HG02678 (cell line): ENCODE measurements around the gene DTD2.
A peak's percentile ranks its signal among the peaks of the same experiment; 100 is the strongest.
"Not testable (repeated sequence)": the region's sequence is repeated elsewhere in the genome, so short reads cannot be mapped to it uniquely, and the experiment has no call there.

Source experiments
- ATAC-seq: cut with Tn5 transposase; IDR thresholded peaks from one replicate; pipeline ENCODE4 v1.9.1; 2021; ENCODE audit warnings: mild to moderate bottlenecking, moderate library complexity; ENCODE audit not compliant: unreplicated experiment

The DTD2 gene

DNA sequence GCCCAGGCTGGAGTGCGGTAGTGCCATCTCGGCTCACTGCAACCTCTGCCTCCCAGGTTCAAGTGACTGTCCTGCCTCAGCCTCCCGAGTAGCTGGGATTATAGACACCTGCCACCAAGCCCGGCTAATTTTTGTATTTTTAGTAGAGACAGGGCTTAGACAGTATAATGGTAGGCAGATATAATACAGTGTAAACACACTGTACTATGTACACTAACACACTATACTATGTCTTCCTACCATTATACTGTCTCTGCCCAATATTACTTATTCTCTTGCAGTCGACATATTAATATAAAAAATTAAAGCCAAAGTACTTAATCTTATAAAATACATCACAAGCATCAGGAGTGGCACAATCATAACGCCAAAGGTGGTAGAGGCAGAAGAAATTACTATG, 15.0 kb downstream of the DTD2 start:
- no peak for ATAC-seq

DNA sequence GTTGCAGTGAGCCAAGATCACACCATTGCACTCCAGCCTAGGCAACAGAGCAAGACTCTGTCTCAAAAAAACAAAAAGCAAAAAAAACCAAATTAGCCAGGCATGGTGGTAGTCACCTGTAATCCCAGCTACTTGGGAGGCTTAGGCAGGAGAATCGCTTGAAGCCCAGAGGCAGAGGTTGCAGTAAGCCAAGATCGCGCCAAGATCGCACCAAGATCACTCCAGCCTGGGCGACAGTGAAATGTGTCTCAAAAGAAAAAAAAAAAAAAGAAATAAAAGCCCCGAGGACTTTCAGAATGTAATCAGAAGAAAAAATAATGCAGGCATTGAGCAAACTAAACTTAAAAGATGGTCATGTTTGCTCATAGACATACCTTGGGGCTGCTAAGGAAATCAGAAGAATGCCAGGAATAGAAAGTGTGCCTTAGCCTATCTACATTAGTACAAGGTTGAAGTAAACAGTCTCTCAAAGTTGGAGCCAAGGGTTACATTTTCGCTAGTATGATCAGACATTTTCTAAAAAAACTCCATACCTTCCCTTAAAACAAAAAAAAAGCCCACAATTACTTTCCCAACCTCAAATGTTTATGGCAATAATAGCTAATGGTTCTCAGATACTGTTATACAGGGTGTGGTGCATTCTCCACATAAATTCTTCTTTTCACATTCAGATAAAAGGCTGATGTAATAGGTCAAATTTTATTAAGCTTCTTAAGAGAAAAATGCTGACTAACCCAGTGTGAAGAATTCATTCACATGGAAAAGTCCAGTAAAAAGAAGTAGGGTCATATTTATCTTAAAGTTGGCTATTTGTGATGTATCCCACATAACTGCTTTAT, 15.8 kb downstream of the DTD2 start:
- ATAC-seq: no peak

DNA sequence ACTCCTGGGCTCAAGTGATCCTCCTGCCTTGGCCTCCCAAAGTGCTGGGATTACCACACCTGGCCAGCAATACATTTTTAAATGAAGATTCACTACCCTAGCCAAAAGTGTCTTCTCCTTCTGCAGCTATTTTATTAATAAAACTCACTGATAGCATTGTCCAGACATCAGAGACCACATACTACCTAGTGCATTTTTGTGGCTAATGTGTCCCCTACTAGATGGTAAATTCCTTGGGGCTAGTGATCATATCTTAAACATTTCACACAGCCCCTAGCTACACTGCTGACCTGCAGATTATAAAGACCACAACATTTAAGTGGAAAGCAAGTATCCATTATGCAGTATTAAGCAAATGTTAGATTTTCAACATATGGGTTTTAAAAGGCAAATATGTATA, 17.0 kb downstream of the DTD2 start:
- ATAC-seq: no peak

DNA sequence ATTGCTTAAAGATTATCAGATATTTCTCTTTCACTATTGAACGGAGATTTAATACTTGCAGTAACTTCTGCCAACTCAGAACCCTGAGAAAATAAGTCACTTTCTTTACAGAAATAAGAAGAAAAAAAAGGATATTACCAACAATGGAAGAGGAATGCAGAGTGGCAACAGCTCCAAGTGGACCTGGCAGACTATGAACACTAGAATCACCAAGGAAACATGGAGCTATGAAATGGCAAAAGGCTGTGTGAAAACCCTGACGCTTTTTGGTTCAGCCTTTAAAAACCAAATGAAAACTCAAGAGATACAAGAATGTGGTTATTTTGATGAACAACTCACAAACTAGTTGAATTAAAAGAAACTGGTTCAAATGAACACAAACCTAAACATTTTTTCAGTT, 17.7 kb downstream of the DTD2 start:
- ATAC-seq: no peak

DNA sequence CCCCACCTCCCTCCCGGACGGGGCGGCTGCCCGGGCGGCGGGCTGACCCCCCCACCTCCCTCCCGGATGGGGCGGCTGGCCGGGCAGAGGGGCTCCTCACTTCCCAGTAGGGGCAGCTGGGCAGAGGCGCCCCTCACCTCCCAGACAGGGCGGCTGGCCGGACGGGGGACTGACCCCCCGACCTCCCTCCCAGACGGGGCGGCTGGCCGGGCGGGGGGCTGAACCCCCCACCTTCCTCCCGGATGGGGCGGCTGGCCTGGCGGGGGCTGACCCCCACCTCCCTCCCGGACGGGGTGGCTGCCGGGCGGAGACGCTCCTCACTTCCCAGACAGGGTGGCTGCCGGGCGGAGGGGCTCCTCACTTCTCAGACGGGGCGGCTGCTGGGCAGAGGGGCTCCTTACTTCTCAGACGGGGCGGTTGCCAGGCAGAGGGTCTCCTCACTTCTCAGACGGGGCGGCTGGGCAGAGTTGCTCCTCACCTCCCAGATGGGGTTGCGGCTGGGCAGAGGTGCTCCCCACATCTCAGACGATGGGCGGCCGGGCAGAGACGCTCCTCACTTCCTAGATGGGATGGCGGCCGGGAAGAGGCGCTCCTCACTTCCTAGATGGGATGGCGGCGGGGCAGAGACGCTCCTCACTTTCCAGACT, 20.1 kb downstream of the DTD2 start:
- not testable (repeated sequence) for ATAC-seq

DNA sequence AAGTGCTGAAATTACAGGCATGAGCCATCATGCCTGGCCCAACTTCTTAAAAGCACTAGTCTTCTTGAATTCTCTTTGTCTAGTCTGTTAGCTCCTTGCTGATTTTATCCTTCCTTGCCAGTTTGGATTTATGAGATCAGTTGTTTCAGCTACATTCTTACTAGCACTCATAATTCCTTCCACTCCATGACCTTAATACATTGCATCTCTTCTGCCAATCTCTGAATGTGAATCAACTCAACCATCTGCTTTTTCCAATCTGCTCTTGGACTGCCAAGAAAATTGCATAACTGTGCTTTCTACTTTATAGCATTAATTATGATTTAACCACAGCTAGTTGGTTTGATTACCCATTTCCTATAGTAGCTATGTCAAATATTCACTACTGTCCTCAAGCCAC, 22.0 kb downstream of the DTD2 start:
- ATAC-seq: no peak

DNA sequence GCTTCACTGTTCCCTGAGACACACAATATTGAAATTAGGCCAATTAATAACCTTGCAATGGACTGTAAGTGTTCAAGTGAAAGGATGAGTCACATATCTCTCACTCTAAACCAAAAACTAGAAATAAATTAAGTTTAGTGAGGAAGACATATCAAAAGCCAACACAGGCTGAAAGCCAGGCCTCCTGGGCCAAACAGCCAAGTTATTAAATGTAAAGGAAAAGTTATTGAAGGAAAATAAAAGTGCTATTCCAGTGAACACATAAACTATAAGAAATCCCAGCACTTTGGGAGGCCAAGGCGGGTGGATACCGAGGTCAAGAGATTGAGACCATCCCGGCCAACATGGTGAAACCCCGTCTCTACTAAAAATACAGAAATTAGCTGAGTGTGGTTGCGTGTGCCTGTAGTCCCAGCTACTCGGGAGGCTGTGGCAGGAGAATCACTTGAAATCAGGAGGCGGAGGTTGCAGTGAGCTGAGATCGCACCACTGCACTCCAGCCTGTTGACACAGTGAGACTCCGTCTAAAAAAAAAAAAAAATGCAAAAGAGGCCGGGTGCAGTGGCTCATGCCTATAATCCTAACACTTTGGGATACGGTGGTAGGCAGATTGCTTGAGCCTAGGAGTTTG, 26.6 kb downstream of the DTD2 start:
- no peak for ATAC-seq

DNA sequence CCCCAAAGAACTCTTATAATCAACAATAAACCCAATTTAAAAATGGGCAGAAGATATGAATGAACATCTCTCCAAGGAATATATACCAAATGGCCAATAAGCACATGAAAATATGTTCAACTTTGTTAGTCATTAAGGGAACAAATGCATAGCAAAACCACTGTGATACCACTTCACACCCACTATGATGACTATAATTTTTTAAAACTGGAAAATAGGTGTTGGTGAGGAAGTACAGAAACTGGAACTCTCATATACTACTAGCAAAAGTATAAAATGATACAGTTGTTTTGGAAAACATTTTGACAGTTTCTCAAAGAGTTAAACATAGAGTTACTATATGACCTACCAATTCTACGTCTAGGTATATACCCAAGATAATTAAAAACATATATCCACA, 27.5 kb downstream of the DTD2 start:
- ATAC-seq: no peak

DNA sequence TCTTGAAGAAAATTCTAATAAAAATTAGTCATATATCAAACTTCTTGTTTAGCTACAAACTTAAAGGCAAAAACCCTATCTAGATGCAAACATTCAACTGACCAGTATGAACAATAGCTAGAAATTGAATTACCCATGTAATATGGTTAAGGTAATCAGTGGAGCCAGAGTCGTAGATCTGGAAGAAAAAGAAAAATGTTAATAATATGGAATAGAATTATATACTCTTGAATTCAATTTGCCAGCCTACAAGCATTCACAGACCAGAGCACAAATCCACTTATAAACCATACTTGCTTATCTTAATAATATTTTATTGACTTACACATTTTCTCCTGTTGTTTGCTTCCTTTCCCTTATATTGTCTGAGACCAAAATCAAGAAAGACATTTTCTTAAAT, 29.3 kb downstream of the DTD2 start:
- no peak for ATAC-seq

DNA sequence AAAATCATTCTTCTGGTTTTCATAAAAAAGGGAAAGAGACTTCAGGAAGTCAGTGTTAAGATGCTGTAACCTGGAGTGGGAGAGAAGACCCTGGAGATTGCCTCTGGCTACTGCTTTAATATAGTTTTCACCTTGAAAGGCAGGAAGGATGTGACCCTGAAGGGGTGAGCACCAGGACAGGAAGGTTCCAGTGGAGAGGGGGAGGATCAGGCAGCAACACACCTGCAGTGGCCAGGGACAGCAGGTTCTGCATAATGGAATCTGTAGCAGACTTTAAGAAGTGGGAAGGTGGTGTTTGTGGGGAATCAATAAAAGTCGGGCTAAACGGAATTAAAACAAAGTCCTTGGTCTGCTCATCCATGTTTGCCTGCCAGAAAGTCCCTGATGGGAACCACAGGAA, 30.6 kb downstream of the DTD2 start:
- ATAC-seq: no peak

DNA sequence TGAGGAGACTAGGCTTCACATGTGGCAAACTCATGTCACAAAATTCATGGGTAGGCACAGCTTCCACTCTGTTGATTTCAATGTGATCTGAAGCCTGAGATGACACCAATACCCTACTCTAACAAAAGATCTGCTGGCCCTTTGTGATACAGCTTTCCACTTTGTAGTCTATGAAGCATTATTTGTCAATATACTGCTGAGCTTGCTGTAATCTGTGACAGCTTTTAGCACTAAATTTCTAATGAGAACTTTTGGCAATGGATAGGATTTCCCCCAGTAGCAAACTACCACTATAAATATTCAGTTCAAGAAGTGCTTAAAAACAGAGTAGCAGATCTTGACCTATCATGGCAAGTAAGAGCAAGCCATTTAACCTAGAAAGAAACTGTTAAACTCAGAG, 31.4 kb downstream of the DTD2 start:
- no peak for ATAC-seq

DNA sequence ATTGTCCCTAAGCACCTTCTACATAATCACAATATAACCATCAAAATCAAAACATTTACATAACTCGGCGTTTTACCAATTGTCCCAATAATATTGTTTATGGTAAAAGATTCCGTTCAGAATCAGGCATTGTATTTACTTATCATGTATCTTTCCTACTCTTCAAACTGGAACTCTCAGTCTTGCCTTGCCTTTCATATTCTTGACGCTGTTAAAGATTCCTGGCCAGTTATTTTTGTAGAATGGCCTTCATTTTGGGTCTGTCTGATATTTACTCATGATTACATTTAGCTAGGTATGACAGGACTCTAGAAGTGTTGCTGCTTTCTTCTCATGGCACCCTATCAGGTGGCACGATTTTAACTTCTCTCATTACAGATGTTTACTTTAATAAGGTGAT, 36.1 kb downstream of the DTD2 start:
- no peak for ATAC-seq

DNA sequence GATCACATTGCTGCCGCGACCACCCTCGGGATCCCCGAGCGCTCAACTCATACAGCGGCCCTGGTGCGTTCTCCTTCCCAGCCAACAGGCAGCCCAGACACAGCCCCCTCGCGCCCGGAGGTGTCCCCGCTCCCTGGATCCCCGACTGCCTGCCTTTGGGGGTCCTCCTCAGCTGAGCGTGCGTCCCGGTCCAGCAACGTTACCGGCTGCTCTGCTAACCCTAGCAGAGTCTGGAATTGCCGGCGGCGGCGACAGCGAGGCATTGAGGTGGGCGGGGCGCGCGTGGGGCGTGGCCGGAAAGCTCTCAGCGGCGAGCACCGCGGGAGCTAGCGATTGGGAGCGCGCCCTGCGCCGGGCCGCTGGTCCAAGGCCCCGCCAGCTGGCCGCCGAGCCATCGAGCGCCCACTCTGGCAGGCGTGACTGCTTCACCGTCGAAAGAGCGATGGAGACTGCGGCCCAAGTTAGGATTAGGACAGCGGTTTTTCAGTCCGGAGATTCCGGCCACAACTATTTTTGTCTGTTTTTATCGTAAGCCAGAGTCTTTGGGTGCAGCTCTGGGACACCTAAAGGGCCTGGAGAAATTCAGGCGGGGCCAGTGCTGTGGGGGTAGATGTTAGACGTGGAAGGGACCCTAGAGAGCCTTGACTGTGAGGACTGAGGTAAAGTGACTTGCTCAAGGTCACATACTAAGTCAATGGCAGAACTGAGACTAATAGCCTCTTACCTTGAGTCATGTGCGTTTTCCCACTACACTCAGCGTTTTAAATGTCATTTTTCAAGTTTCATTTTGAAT, 36.8 kb downstream of the DTD2 start, which contains the start of gene HEATR5A:
Gene HEATR5A (minus strand): TSS at position 232 of the 793 bp plus-strand sequence. CDS start 17,575 bp downstream, outside the sequence.
- ATAC-seq: peak; percentile 98

DNA sequence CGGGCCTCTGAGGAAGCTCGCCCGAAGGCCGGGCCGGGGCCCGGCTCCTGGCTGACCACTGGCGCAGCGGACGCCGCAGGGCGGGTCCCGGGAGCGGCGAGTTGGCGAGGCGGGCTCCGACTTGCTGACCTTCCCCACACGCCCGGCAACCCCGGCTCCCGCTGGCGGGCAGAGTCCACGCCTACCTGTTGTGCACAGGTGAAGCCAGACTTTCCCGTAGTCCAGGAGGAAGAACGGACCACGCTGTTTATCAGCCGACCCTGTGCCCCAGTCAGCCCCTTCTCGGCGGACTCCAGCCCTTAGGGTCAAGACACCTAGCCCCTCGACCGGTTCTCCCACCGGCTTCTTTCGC, 37.4 kb downstream of the DTD2 start:
- ATAC-seq: peak; percentile 24

DNA sequence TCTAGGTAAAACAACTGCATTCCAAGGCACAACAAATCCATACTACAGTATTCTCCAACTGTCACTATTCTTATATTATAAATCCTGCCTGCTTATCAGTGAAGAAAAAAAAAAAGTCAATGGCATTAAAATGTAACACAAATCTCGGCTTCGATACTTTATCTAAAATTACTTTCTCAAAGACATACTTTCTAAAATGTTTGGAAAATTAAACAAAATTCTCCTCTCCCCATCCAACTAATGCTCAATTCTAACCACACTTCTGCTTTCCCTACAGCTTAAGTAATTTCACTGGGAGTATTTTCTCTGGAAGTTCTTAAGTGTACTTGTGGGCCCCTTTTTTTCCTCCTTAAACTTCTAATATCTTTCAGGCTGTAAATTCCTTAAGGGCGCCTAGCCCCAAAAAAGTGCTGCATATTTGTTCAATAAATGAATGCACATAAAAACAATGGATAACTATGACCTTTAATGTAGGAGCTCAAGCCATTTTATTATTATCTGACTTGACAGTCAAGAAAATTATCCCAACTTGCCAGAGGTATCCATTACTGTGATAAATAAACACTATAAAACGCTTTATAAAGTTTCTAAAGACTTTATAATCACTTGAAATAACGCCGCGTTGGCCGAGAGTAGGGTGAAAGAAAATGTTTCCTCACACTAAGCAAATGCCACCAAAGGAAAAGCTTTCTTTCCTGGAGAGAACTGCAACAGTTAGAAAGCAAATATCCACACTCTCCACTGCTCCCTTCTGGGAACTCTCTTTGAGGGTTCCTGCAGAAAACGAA, 37.9 kb downstream of the DTD2 start:
- ATAC-seq: no peak

DNA sequence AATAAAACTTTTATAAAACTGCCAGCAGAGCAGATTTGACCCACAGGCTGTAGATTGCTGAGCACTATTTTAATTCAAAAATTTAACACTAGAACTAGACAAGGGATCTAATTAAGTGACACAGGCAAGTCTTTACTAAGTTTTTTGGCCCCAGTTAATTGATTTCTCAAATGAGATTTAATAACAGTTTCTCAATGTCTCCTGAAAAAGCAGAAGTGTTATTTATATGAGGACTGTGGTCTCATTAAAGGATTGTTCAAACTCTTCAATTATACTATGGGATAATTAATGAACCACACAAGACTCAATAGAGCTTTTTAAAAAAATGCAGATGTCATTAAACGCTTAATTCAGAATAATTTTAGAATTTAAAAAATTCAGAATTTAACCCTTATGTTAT, 38.9 kb downstream of the DTD2 start:
- ATAC-seq: no peak

DNA sequence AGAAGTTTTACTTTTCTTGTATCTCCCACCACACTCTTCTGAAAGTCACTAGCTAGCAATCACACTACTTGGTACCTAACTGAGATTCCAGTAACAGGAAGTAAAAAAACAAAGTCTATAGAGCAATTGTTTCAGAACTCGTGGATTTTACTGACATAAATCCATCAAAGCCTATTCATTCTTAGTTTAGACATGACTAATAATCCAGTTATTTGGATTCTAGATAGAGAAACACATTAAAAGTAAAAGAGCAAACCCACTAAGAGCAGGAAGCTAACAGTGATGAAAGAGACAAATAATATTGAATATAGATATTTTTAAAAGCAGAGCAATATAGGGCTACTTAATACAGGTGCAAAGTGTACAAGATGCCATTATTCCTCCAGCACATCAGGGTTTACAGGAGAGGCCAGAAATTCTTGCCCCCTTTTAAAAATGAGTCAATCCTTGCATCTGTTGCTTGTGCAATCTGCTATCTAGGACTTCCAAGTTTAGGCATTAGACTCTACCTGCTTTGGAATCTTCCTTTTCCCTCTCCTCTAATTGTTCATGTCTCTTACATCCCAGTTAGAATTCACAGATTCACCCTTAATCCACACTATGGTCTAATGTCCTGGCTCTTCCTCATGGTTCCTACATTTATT, 43.0 kb downstream of the DTD2 start:
- no peak for ATAC-seq

DNA sequence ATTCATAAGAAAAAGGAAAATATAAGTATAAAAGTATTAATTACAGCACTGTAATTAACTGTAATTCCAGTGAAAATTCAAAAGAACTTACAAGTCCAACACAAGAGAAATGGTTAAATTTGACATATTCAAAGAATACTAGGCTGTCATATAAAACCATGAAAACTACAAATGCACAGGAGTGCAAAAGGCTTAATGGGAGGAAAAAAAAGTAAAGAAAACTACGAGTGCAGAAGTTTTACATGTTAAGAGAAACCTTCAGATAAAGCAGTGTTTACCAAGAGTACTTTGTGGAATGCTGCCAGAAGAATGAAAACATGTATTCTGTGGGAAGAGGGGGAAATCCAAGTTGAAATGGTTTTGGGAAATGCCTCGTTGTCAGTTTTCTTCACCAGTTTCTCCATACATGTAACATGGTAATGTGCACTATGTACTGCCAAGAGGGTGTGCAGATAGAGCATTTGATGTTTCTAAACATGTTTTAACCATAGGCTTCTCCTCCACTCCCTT, 46.0 kb downstream of the DTD2 start:
- ATAC-seq: no peak

DNA sequence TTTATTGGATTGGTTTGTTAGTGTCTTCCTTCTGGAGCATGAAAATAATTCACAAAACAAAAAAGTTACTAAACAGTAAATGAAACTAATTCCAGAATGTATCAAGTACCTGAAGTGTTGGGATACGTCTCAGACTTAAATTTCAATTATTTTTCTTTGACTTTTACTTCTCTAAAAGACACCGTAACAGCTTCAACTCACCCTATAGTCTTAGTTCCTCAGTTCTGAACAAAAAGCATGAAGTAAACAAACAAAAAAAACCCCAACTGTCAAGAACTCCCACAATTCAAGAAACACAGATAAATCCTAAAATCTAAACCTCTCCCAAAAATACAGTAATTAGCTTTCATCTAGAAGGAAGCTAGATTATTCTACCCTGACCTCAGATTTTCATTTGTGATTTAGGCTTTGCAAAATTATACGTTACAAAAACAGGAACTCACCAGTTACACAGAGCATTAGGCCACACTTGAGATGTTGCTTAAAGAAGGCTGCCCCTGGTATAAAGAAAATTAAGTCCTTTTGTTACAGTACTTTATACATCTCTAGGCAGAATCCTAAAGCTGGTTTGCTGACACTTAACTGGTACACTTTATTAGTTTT, 47.2 kb downstream of the DTD2 start:
- no peak for ATAC-seq
